ENCODE measurements around the gene AGBL3. TPM values are rescaled to one million over a fixed set of nuclear protein-coding genes. Genes with fewer than 3 reads are reported as not detected.
A peak's percentile ranks its signal among the peaks of the same experiment; 100 is the strongest.

Gene AGBL3
- total and polyA plus RNA-seq, 9 of the 15 experiments (the other 6 are each of a cell fraction or from before 2014, with no cell fraction given) = 0.54 to 2.9 (median 1.7) TPM

GRCh38 chr7:135170274-135170997, 184.1 kb downstream of the AGBL3 start, which contains the start of gene CYREN (continued):
- TF ChIP-seq, protein P1, sequence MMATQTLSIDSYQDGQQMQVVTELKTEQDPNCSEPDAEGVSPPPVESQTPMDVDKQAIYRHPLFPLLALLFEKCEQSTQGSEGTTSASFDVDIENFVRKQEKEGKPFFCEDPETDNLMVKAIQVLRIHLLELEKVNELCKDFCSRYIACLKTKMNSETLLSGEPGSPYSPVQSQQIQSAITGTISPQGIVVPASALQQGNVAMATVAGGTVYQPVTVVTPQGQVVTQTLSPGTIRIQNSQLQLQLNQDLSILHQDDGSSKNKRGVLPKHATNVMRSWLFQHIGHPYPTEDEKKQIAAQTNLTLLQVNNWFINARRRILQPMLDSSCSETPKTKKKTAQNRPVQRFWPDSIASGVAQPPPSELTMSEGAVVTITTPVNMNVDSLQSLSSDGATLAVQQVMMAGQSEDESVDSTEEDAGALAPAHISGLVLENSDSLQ (IDR thresholded peaks at IDR 0.05) = peak; percentile 76
- 0 out of 2 replicates have a peak, but pooled peaks have one; percentile 8 for TF ChIP-seq SPI1 (IDR thresholded peaks at IDR 0.05; ENCODE audit: borderline replicate concordance, low read depth, low read length)
- no peak for TF ChIP-seq KDM1A (IDR thresholded peaks at IDR 0.05)
- peak; percentile 68; the same call in 1 of the 2 replicates for TF ChIP-seq LEF1 (IDR thresholded peaks at IDR 0.05)
- 0 out of 2 replicates have a peak, but pooled peaks have one; percentile 1 for TF ChIP-seq ZNF253 (CRISPR knock-in tag; conservative IDR thresholded peaks at IDR 0.05)
- TF ChIP-seq OTX1 (CRISPR knock-in tag; IDR thresholded peaks at IDR 0.05) = peak; percentile 95
- TF ChIP-seq DIDO1 (tag; IDR thresholded peaks at IDR 0.05; ENCODE audit: low read depth) = peak; percentile 93
- TF ChIP-seq SREBF2 (CRISPR knock-in tag; IDR thresholded peaks at IDR 0.05) = no peak
- TF ChIP-seq, protein P2, sequence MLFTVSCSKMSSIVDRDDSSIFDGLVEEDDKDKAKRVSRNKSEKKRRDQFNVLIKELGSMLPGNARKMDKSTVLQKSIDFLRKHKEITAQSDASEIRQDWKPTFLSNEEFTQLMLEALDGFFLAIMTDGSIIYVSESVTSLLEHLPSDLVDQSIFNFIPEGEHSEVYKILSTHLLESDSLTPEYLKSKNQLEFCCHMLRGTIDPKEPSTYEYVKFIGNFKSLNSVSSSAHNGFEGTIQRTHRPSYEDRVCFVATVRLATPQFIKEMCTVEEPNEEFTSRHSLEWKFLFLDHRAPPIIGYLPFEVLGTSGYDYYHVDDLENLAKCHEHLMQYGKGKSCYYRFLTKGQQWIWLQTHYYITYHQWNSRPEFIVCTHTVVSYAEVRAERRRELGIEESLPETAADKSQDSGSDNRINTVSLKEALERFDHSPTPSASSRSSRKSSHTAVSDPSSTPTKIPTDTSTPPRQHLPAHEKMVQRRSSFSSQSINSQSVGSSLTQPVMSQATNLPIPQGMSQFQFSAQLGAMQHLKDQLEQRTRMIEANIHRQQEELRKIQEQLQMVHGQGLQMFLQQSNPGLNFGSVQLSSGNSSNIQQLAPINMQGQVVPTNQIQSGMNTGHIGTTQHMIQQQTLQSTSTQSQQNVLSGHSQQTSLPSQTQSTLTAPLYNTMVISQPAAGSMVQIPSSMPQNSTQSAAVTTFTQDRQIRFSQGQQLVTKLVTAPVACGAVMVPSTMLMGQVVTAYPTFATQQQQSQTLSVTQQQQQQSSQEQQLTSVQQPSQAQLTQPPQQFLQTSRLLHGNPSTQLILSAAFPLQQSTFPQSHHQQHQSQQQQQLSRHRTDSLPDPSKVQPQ (CRISPR knock-in tag; IDR thresholded peaks at IDR 0.05; ENCODE audit: borderline replicate concordance) = no peak
- no peak for TF ChIP-seq CBX5 (IDR thresholded peaks at IDR 0.05; ENCODE audit: borderline replicate concordance, low read depth)
- peak; percentile 58; the same call in 1 of the 2 replicates for TF ChIP-seq ZNF766 (CRISPR knock-in tag; conservative IDR thresholded peaks at IDR 0.05)
- TF ChIP-seq ESRRB (CRISPR knock-in tag; IDR thresholded peaks at IDR 0.05; ENCODE audit: borderline replicate concordance) = no peak
- no peak for TF ChIP-seq SNAPC5 (CRISPR knock-in tag; IDR thresholded peaks at IDR 0.05)
- TF ChIP-seq SIRT6 (IDR thresholded peaks at IDR 0.05; ENCODE audit: low read depth, low read length) = no peak
- peak; percentile 67 for TF ChIP-seq SMC3 (conservative IDR thresholded peaks at IDR 0.05; ENCODE audit: insufficient read depth, low read depth, low read length)
- peak; percentile 62; the same call in 1 of the 2 replicates for TF ChIP-seq BCOR (IDR thresholded peaks at IDR 0.05)
- TF ChIP-seq, protein P3, sequence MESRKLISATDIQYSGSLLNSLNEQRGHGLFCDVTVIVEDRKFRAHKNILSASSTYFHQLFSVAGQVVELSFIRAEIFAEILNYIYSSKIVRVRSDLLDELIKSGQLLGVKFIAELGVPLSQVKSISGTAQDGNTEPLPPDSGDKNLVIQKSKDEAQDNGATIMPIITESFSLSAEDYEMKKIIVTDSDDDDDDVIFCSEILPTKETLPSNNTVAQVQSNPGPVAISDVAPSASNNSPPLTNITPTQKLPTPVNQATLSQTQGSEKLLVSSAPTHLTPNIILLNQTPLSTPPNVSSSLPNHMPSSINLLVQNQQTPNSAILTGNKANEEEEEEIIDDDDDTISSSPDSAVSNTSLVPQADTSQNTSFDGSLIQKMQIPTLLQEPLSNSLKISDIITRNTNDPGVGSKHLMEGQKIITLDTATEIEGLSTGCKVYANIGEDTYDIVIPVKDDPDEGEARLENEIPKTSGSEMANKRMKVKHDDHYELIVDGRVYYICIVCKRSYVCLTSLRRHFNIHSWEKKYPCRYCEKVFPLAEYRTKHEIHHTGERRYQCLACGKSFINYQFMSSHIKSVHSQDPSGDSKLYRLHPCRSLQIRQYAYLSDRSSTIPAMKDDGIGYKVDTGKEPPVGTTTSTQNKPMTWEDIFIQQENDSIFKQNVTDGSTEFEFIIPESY (CRISPR knock-in tag; IDR thresholded peaks at IDR 0.05) = peak; percentile 59
- no peak for TF ChIP-seq NCOA6 (IDR thresholded peaks at IDR 0.05)
- TF ChIP-seq ZNF764 (CRISPR knock-in tag; IDR thresholded peaks at IDR 0.05; ENCODE audit: low read depth) = no peak; the same call in 1 of the 2 replicates
- TF ChIP-seq HSF4 (CRISPR knock-in tag; IDR thresholded peaks at IDR 0.05; ENCODE audit: borderline replicate concordance) = no peak
- TF ChIP-seq ZNF699 (CRISPR knock-in tag; IDR thresholded peaks at IDR 0.05; ENCODE audit: insufficient replicate concordance) = no peak
